SK-N-SH (cell line): ENCODE measurements around the gene TARDBP. TPM values are rescaled to one million over a fixed set of nuclear protein-coding genes. Genes with fewer than 3 reads are reported as not detected.

ENCODE experiments used
- CTCF ChIA-PET: fragments of 300-600, 350-600 bp; formaldehyde crosslinking; extraction: SDS; loops from one replicate; lab custom pipeline; 2021; lab: Yijun Ruan, JAX
- POLR2A ChIA-PET: fragments of 350-600 bp; sonication (Branson Sonifier 250); formaldehyde crosslinking; extraction: SDS; loops from one replicate; lab custom pipeline; 2020; ENCODE audit warnings: antibody characterized with exemption, inconsistent platforms; lab: Yijun Ruan, JAX
- DNase-seq: peaks from one replicate; pipeline ENCODE4 v3.0.0; 2012
- H2AFZ ChIP-seq: fragments of 200-600 bp; sonication (generic); 2 replicates; pipeline ENCODE4 v1.8.1; 2016; ENCODE audit warnings: antibody characterized with exemption, mild to moderate bottlenecking, low read depth
- H3F3A ChIP-seq: fragments of 200-600 bp; sonication (generic); replicated peaks from 2 replicates; pipeline ENCODE3; 2016; ENCODE audit warnings: antibody characterized with exemption, mild to moderate bottlenecking; ENCODE audit not compliant: insufficient read depth
- H3K27ac ChIP-seq, 2 experiments: fragments of 200-500 bp in 1 of 2; fragments of 200-600 bp in 1 of 2; sonication (Bioruptor generic) in 1 of 2; sonication (generic), shearing (Covaris generic) in 1 of 2; 2 replicates each; pipeline versions ENCODE4 v1.5.1 to v1.6.1; 2014 to 2016; ENCODE audit warnings: low read depth in 2 of 2, inconsistent platforms in 1 of 2, low read length in 1 of 2, mild to moderate bottlenecking in 1 of 2, mixed read lengths in 1 of 2
- H3K27me3 ChIP-seq: fragments of 200-600 bp; sonication (generic), shearing (Covaris generic); 2 replicates; pipeline ENCODE4 v1.6.1; 2016; ENCODE audit warnings: mixed run types; ENCODE audit not compliant: insufficient read depth
- H3K36me3 ChIP-seq, 2 experiments: fragments of 200-500 bp in 1 of 2; fragments of 200-600 bp in 1 of 2; sonication (Bioruptor generic) in 1 of 2; sonication (generic) in 1 of 2; replicated peaks in 1 of 2; 2 replicates each; pipeline versions ENCODE3 to v1.5.1; 2014 to 2016; ENCODE audit warnings: low read length in 1 of 2, mild to moderate bottlenecking in 1 of 2; ENCODE audit not compliant: insufficient read depth in 2 of 2, control insufficient read depth in 1 of 2
- H3K4me1 ChIP-seq, 2 experiments: fragments of 200-500 bp in 1 of 2; fragments of 200-600 bp in 1 of 2; sonication (Bioruptor generic) in 1 of 2; sonication (generic), shearing (Covaris generic) in 1 of 2; 2 replicates each; pipeline versions ENCODE4 v1.5.1 to v1.6.1; 2014 to 2016; ENCODE audit warnings: low read depth in 1 of 2, low read length in 1 of 2, mixed run types in 1 of 2; ENCODE audit not compliant: insufficient read depth in 2 of 2, control insufficient read depth in 1 of 2
- H3K4me2 ChIP-seq: fragments of 200-600 bp; sonication (generic), shearing (Covaris generic); 2 replicates; pipeline ENCODE4 v1.6.1; 2017; ENCODE audit warnings: mixed run types
- H3K4me3 ChIP-seq, 2 experiments: fragments of 200-500 bp in 1 of 2; fragments of 200-600 bp in 1 of 2; sonication (Bioruptor generic) in 1 of 2; sonication (generic), shearing (Covaris generic) in 1 of 2; 2 replicates each; pipeline versions ENCODE4 v1.5.1 to v1.8.1; 2014 to 2016; ENCODE audit warnings: low read depth in 2 of 2, inconsistent platforms in 1 of 2, low read length in 1 of 2, mild to moderate bottlenecking in 1 of 2, mixed read lengths in 1 of 2, moderate library complexity in 1 of 2
- H3K79me2 ChIP-seq: fragments of 200-600 bp; sonication (generic); 2 replicates; pipeline ENCODE4 v1.8.1; 2017; ENCODE audit warnings: mild to moderate bottlenecking; ENCODE audit not compliant: insufficient read depth
- H3K9ac ChIP-seq: fragments of 200-600 bp; sonication (generic); 2 replicates; pipeline ENCODE4 v1.6.1; 2017; ENCODE audit warnings: mixed run types
- H3K9me2 ChIP-seq: fragments of 200-600 bp; sonication (generic); 2 replicates; pipeline ENCODE4 v1.6.1; 2017; ENCODE audit warnings: mixed run types
- H3K9me3 ChIP-seq: fragments of 200-600 bp; sonication (generic); 2 replicates; pipeline ENCODE4 v1.6.1; 2017; ENCODE audit warnings: mixed run types, mild to moderate bottlenecking, moderate library complexity
- H4K20me1 ChIP-seq: fragments of 200-600 bp; sonication (generic); 2 replicates; pipeline ENCODE4 v1.6.1; 2017; ENCODE audit warnings: mild to moderate bottlenecking, mixed run types; ENCODE audit not compliant: insufficient read depth
- CTCF ChIP-seq: fragments of 200-600 bp; sonication (generic); IDR thresholded peaks from 2 replicates; pipeline ENCODE4 v1.6.1; 2017; ENCODE audit warnings: antibody characterized with exemption, mild to moderate bottlenecking, moderate library complexity
- EP300 ChIP-seq, 2 experiments: IDR thresholded peaks; 2 replicates each; pipeline versions ENCODE4 v1.4.0 to v1.6.1; 2012; ENCODE audit warnings: borderline replicate concordance in 1 of 2, low read depth in 1 of 2, low read length in 1 of 2
- FOSL2 ChIP-seq: IDR thresholded peaks from 2 replicates; pipeline ENCODE4 v1.4.0; 2012; ENCODE audit warnings: low read depth, mild to moderate bottlenecking, moderate library complexity, borderline replicate concordance
- JUND ChIP-seq: IDR thresholded peaks from 2 replicates; pipeline ENCODE4 v1.4.0; 2012
- MAX ChIP-seq: IDR thresholded peaks from 2 replicates; pipeline ENCODE4 v1.4.0; 2012; ENCODE audit warnings: low read depth
- MEF2A ChIP-seq: IDR thresholded peaks from 2 replicates; pipeline ENCODE4 v1.4.0; 2012; ENCODE audit warnings: low read depth, borderline replicate concordance
- POLR2AphosphoS5 ChIP-seq: IDR thresholded peaks from 2 replicates; pipeline ENCODE4 v1.6.1; 2012; ENCODE audit warnings: low read depth, low read length
- RCOR1 ChIP-seq: fragments of 150-350 bp; IDR thresholded peaks from 2 replicates; pipeline ENCODE4 v1.6.1; 2017; ENCODE audit warnings: antibody characterized with exemption, low read length
- RFX5 ChIP-seq: IDR thresholded peaks from 2 replicates; pipeline ENCODE4 v1.6.1; 2012; ENCODE audit warnings: mild to moderate bottlenecking, improper control_type of control experiment, low read length
- TCF12 ChIP-seq: IDR thresholded peaks from 2 replicates; pipeline ENCODE4 v1.4.0; 2012
- USF2 ChIP-seq: fragments of 150-350 bp; IDR thresholded peaks from 2 replicates; pipeline ENCODE4 v1.6.1; 2017; ENCODE audit warnings: antibody characterized with exemption, low read length, low read depth, borderline replicate concordance
- YY1 ChIP-seq: IDR thresholded peaks from 2 replicates; pipeline ENCODE4 v1.4.0; 2012; ENCODE audit warnings: low read depth, mild to moderate bottlenecking
- WGBS: methylation state at CpG from one replicate; pipeline ENCODE4 v1.1.6; 2017; ENCODE audit warnings: low lambda C conversion rate; 5-methylcytosine and 5-hydroxymethylcytosine counted together
- polyA plus RNA-seq, 3 experiments: library from polyadenylated mRNA; depleted of rRNA; stranded (reverse); fragments of >200 nt; gene quantifications; 2 replicates each; pipeline ENCODE4 v1.2.3, GENCODE V29; 2012
- TF ChIP-seq, protein P1 (sequence below): IDR thresholded peaks from 2 replicates; pipeline ENCODE4 v1.4.0; 2012; ENCODE audit warnings: low read depth, borderline replicate concordance

Gene TARDBP
- polyA plus RNA-seq, 1 of the 3 experiments (the other 2 are of a cell fraction) = 207 TPM

- TF ChIP-seq MEF2A (no peak), TCF12 (no peak), EP300 (IDR thresholded peaks at IDR 0.05; ENCODE audit: borderline replicate concordance in 1 of 2, low read depth in 1 of 2, low read length in 1 of 2) (no peak), RFX5 (no peak), JUND (no peak), CTCF (no peak), RCOR1 (no peak), FOSL2 (no peak), USF2 (no peak), YY1 (no peak)
- TF ChIP-seq, protein P1, sequence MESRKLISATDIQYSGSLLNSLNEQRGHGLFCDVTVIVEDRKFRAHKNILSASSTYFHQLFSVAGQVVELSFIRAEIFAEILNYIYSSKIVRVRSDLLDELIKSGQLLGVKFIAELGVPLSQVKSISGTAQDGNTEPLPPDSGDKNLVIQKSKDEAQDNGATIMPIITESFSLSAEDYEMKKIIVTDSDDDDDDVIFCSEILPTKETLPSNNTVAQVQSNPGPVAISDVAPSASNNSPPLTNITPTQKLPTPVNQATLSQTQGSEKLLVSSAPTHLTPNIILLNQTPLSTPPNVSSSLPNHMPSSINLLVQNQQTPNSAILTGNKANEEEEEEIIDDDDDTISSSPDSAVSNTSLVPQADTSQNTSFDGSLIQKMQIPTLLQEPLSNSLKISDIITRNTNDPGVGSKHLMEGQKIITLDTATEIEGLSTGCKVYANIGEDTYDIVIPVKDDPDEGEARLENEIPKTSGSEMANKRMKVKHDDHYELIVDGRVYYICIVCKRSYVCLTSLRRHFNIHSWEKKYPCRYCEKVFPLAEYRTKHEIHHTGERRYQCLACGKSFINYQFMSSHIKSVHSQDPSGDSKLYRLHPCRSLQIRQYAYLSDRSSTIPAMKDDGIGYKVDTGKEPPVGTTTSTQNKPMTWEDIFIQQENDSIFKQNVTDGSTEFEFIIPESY = no peak
- H3K36me3 ChIP-seq = peaks cover 63 to 66% of the 10 kb centered on the region in 2 experiments
- POLR2A ChIA-PET = no interaction called here
- DNase-seq = no peak
- H3K79me2 ChIP-seq = peaks cover 8% of the 10 kb centered on the region; the same call in 1 of the 2 replicates
- CTCF ChIA-PET = interaction anchor here (1.0 kb wide), 1 partner anchor 12 kb away, joined by 3 read pairs; no protein-coding TSS in a partner anchor
- no peak overlapping the region for H3K9ac ChIP-seq
- no peak overlapping the region for H3K4me3 ChIP-seq
- 91% methylated on average over 1 of the region's 1 CpG for WGBS
- H3K9me3 ChIP-seq = no peaks in the 10 kb centered on the region
- H3K9me2 ChIP-seq = no peaks in the 10 kb centered on the region
- H3K27me3 ChIP-seq = no peaks in the 10 kb centered on the region
- H4K20me1 ChIP-seq = peaks cover 18% of the 10 kb centered on the region
- H2AFZ ChIP-seq = no peak overlapping the region
- H3K4me1 ChIP-seq = no peaks in the 10 kb centered on the region
- H3F3A ChIP-seq = peaks cover 26% of the 10 kb centered on the region
- H3K4me2 ChIP-seq = no peak overlapping the region
- H3K27ac ChIP-seq = no peak overlapping the region
Observed at GRCh38 chr1:11025618-11026017, 13.2 kb downstream of the TARDBP start.

DNA sequence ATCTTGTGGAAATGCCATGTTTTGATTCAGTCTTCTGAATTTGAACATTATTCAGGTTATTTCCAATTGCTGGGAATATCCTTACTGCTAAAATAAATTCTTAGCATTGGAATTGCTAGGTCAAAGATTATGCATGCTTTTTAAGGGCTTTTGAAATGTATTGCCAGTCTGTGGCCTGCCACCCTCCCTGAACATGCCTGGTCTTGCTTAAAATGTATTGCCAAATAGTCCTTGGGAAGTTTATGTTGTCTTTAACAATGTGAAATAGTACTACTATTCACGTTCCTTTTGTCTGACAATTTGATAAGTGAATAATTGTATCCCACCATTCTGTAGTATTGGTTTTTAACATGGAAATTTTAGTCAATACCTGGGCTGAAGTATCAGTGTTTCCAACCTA is 13.6 kb downstream of the TARDBP start:
- H3K79me2 ChIP-seq = peaks cover 7% of the 10 kb centered on the region; the same call in 1 of the 2 replicates
- DNase-seq = no peak
- CTCF ChIA-PET = interaction anchor here (1.0 kb wide), 1 partner anchor 12 kb away, joined by 3 read pairs; no protein-coding TSS in a partner anchor
- TF ChIP-seq MAX (no peak), POLR2AphosphoS5 (no peak), JUND (no peak), TCF12 (no peak)
- TF ChIP-seq, all 33 proteins: peak for 0
- H3K9me3 ChIP-seq = no peaks in the 10 kb centered on the region
- peaks cover 59 to 65% of the 10 kb centered on the region in 2 experiments for H3K36me3 ChIP-seq
- no peaks in the 10 kb centered on the region for H3K4me1 ChIP-seq
- no peak overlapping the region for H3K9ac ChIP-seq
- H3K27ac ChIP-seq = no peak overlapping the region; a peak in 2 of 4 replicates
- H3F3A ChIP-seq = peaks cover 26% of the 10 kb centered on the region
- no peak overlapping the region for H2AFZ ChIP-seq
- 93% methylated on average over 1 of the region's 1 CpG for WGBS
- POLR2A ChIA-PET = no interaction called here
- no peaks in the 10 kb centered on the region for H3K27me3 ChIP-seq
- H3K4me2 ChIP-seq = no peak overlapping the region
- H4K20me1 ChIP-seq = peaks cover 18% of the 10 kb centered on the region
- H3K4me3 ChIP-seq = no peak overlapping the region
- H3K9me2 ChIP-seq = no peaks in the 10 kb centered on the region
